UCSD-AML1 (cell line): ENCODE data around the gene CSK.

Experiments used
- DNase-seq: peaks from one replicate; lab custom pipeline; 2025; ENCODE audit not compliant: unreplicated experiment; lab: John Stamatoyannopoulos, UW

Gene CSK

DNA sequence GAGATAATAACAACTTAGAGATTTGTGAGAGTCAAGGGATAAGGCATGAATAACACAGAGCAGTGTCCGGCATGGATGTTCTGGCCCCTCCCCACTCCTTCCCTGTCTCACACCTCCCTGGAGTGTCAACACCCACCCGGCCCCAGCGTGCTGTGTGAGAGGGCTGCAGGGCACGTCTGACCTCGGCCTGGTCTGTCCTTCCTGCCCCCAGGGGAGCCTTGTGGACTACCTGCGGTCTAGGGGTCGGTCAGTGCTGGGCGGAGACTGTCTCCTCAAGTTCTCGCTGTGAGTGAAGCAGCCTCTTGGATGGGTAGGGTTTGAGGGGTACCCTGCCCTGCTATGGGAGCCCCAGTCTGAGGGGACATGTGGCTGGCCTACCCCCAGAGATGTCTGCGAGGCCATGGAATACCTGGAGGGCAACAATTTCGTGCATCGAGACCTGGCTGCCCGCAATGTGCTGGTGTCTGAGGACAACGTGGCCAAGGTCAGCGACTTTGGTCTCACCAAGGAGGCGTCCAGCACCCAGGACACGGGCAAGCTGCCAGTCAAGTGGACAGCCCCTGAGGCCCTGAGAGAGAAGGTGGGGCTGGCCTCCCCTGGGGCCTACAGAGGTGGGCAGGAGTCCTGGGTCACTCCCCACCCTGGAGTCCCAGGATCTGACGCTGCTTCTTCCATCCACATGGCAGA is 19.6 kb downstream of the CSK start:
- DNase-seq = no peak

DNA sequence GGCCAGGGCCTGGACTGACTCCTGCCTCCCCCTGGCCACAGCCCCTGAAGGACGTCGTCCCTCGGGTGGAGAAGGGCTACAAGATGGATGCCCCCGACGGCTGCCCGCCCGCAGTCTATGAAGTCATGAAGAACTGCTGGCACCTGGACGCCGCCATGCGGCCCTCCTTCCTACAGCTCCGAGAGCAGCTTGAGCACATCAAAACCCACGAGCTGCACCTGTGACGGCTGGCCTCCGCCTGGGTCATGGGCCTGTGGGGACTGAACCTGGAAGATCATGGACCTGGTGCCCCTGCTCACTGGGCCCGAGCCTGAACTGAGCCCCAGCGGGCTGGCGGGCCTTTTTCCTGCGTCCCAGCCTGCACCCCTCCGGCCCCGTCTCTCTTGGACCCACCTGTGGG is 20.4 kb downstream of the CSK start:
- DNase-seq = no peak

DNA sequence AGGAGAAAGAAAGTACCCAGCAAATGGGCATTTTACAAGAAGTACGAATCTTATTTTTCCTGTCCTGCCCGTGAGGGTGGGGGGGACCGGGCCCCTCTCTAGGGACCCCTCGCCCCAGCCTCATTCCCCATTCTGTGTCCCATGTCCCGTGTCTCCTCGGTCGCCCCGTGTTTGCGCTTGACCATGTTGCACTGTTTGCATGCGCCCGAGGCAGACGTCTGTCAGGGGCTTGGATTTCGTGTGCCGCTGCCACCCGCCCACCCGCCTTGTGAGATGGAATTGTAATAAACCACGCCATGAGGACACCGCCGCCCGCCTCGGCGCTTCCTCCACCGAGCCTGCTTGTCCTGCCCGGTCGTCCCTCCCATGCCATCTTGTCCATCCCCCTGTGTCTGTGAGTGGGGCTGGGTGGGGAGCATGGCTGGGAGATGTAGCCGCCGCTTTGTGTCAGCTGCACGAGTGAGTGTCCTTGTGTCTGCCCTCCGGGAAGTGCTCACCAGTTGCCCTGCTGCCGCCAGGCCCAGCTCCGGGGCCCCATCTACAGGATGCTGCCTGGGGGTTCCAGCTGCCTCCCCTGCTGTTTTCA is 21.1 kb downstream of the CSK start:
- no peak for DNase-seq

DNA sequence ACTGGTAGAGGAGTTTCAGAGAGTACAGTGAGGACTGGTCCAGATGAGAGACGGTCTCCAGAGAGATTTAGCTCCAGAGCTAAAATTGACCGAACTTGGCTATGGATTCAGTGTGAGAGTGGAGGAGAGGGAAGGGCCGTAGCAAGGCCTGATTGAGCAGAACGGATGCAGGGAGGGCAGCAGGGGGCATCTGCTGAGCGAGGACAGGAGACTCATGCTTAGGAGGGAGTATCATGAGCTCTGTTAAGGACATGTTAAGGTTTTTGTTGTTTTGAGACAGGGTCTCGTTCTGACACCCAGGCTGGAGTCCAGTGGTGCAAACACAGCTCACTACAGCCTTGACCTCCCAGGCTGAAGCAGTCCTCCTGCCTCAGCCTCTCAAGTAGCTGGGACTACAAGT is 23.1 kb downstream of the CSK start:
- no peak for DNase-seq

DNA sequence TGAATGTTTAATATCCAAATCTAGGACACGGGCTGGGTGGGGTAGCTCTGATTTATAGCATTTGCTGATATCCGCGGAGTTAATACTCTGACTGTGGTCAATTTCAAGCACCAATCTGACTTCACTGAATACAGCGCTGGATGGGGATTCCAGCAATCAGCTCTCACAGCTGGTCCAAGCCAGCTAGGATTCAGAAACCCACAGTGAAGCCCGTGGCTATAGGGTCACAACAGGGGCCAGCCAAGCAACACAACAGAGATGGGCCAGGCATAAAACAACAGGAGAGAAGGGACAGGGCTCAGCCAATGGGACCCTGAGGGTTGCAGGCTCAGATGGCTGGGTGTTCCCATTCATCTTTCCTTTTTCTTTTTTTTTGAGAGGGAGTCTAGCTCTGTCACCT is 25.4 kb downstream of the CSK start:
- no peak for DNase-seq

DNA sequence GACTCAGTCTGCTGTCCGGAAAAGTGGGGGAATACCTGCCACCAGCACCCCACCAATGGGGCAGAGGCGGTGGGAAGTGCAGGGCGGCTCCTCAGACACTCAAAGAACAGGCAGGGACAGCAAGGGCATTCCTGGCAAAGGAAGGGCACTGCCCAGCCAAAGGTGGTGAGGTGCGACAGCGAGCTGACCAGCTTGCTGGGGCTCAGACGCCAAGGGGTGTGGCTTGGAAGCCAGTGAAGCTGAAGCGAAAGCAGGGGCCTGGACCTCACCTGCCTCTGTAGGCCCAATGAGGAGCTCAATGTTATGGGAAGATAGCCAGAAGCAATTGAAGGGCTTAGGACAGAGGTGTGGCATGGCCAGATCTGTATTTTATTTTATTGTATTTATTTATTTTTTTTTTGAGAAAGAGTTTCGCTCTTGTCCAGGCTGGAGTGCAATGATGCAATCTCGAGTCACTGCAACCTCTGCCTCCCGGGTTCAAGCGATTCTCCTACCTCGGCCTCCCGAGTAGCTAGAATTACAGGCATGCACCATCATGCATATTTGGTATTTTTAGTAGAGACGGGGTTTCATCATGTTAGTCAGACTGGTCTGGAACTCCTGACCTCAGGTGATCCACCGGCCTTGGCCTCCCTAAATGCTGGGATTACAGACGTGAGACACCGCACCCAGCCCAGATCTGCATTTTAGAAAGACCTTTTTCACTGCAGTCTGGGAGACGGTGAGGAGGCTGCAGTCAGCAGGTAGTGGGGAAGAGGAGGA is 26.4 kb downstream of the CSK start:
- DNase-seq = no peak

DNA sequence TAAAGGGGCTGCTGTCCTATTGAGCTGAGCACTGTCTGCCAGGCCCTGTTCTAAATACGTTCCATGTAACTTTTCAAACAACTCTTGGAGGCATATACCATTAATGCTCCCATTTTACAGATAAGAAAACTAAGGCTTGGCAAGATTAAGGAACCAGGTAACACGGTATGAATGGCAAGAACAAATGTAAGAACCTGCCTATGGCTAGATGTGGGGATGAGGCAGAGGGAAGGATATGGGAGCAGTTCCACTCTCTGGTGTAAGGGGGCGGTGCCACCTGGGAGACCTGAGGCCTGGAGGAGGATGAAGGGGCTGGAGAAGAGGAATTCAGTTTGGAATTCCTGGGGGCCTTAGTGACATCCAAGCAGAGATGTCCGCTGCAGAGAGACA is 27.0 kb downstream of the CSK start:
- DNase-seq = no peak

DNA sequence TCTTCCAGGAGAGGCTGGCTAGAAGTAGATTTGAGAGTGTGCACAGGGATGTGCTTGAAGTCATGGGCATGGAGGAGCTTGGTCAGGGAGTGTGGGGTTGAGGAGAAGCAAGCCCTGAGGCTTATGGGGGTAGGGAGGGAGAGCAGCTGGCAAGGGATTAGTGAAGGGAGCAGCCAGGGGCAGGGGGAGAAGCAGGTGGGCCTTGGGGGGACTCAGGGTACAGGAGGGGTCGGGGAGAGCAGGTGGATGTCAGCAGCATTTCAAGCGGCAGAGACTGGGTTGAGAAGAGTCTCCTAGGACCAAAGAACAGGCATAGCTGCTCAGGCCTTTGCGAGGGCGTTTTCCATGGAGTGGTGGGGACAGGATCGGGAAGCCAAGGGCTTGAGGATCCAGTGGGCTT is 27.4 kb downstream of the CSK start:
- DNase-seq = no peak

DNA sequence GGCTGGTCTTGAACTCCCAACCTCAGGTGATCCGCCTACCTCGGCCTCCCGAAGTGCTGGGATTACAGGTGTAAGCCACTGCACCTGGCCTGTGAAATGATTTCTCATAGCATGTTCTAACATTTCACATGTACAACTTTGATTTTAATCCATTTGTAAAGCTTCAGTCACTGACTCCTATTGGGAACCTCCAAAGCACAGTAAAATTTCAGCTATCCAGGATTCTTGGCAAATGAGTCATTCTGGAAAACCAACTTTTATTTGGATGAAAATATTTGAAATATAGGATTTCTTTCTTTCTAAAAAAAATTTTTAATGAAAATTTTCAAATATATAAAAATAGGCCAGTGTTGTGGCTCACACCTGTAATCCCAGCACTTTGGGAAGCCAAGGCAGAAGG is 28.1 kb downstream of the CSK start:
- no peak for DNase-seq

DNA sequence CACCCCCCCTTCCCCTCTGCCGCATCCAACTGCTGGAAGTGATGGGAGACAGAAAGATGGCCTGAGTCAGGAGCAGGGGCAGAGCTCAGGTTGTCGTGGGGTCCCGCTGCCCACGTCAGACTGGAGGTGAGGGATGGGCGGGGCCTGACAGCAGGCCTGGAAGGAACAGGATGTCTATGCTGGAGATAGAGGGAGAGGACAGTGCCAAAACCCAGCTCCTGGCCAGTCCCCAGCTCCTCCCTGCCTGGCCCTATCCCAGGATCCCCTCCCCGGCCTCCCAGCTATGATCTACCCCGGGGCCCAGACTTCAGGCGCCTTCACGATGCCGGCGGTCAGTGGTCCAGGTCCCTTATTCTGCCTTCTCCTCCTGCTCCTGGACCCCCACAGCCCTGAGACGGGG is 30.7 kb downstream of the CSK start, which contains the start of gene LMAN1L:
Gene LMAN1L (plus strand): TSS at position 303 of the 400 bp plus-strand sequence. CDS start 20 bp downstream, at position 323.
- DNase-seq = no peak

DNA sequence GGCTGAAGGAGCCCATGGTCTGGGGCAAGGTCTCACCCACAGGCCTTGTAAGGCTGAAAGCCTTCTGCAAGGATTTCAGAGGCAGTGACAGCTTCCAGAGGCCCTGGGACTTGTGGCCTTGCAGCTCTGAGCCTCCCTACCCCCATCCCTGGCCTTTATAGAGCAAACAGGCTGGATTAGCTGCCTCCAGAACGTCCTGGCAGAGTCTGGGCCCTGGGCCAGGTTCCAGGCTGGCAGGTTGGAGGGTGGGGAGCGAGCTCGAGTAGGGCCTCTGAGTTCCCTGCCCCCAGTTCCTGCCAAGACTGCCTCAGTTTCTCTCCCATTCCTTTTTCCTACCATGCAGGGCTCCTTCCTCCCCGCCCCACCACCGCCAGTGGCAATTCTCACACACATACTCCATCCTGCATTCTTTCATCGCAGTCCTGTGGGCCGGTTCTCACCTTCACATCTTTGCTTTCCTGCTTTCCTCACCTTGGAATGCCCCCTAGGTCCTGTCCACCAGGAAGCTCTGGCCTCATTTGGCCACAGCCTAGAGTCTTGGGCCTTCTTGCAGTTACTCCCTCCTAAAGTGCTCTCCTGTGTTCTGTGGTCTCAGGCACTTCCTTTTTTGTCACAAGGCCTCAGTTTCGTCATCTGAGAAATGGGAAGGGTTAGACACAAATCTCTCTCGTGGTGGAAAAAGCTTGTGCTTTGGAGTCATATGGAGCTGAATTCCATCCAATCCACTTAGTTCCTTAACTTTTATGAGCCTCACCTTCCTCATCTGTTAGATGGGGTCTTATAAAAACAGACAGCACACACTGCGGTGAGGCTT is 33.4 kb downstream of the CSK start:
- DNase-seq = no peak

DNA sequence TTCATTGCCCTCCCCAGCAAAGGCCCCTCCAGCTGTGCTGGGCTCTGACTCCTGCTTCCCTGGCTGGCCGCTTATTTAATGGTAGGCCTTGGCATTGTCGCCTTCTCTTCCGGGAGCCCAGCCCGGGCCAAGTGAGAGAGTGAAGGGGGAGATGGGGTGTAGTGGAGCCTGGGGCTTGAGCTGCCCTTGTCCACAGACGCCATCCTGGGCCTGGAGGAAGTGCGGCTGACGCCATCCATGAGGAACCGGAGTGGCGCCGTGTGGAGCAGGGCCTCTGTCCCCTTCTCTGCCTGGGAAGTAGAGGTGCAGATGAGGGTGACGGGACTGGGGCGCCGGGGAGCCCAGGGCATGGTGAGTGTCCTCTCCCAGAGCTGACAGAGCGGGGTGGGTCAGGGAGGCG is 34.1 kb downstream of the CSK start:
- DNase-seq = no peak

DNA sequence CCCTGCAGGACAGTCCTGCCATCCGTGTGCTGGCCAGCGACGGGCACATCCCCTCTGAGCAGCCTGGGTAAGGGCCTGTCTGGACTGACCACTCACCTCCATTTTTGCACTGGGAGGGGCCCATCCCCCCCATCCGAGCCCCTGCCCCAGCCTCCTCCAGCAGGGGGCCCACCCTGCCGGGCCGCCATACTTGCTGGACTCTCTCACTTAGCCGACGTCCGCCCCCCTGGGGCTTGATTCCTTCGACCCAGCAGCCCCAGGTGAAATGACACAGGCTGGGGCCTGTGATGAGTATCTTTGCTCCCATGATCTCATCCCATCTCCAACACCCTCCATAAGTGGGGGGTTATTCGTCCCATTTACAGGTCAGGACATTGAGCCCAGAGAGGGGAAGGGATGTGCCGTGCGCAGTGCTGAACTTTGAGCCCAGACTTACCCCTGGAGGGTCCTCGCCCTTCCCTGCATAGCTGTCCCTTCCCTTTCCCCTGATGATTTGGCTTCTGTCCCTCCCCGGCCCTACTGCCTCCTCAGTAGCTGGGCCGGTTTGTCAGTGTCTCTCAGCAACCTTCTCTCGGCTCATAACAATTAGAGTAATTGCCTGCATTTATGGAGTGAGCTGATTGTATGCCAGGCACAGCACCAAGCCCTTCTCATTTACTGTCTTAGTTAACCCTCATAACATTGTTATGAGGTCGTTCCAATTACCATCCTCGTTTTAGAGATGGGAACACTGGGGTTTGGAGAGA is 34.9 kb downstream of the CSK start:
- DNase-seq = no peak

DNA sequence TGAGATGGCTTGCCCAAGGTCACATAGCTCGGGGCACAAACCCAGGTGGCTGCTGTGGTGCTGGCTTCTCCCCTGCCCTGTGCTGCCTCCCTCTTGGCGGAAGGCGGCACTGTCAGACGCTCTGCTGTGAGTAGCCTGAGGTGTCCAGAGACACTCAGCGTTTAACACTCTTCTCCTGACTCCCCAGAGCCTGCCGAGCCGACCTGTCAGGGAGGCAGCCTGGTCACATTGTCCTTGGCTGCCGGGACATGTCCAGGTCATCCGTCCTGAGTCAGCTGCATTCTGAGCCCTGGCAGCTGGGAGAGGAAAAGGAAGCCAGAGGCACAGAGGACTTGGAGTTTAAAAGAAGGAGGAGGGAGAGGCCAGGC is 35.5 kb downstream of the CSK start:
- no peak for DNase-seq

DNA sequence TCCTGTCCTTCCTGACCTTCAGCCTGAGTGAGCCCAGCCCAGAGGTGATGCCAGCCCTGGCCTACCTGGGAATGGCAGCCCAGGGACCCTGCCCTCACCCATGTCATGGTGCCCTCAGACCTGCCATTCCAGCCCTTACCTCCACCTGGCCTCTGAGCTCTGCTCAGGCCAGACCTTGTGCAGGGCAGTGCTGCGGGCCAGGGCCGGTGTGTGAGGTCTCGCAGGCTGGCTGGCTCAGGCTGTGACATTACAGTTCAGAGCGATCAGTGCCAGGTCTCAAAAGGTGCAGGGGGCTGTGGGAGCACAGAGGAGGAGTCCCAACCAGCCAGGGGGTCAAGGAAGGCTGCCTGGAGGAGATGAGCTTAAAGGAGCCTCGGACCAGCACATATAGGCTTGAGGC is 38.2 kb downstream of the CSK start:
- no peak for DNase-seq

DNA sequence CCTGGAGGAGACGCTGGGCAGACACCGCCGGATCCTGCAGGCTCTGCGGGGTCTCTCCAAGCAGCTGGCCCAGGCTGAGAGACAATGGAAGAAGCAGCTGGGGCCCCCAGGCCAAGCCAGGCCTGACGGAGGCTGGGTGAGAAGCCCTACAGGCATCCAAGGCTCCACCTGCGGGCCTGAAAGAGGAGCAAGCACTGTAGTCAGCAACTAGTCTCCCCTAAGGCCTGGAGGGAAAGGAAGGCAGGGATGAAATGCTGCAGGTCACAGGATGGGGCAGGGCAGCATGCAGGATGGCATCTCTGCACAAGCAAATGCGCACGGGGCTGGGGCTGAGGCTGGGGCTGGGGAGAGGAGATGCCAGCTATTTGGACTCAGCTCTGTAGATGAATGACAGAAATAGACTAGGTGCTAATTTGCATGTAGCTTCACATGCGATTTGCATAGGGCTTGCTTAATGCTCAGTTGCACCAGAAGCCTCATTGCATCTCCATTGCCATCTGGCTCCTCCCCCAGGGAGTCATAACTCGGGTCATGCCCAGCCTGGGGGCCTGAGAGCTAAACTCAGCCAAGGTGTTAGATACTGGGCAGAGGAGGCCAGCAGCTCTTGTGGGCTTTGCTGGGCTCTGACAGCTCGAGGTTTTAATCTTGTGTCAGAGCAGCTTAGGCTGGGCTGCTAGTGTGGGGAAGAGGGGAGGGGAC is 39.4 kb downstream of the CSK start:
- DNase-seq = no peak

DNA sequence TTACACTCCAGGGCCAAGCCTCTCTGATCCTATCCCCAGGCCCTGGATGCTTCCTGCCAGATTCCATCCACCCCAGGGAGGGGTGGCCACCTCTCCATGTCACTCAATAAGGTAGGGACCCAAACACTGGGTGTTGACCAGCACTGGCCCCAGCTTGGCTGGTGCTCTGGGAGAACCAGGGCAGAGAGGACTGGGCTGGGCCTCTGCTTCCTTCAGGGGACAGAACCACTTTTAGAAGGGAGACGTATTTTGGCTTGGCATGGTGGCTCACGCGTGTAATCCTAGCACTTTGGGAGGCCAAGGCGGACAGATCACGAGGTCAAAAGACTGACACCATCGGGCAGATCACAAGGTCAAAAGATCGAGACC is 39.9 kb downstream of the CSK start:
- no peak for DNase-seq

DNA sequence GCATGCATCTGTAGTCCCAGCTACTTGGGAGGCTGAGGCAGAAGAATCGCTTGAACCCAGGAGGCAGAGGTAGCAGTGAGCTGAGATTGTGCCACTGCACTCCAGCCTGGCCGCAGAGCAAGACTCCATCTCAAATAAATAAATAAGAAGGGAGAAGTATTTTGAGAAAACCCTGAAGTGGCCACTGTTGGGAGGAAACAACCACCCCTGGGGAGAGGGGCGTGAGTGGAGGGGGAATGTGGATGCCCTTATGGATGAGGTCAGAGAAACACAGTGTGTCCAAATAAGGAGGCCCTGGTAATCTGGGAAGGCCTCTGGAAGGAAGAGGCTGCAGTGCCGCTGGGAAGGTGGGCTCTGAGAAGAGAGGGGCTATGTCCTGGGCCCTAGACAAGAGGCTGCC is 40.4 kb downstream of the CSK start:
- no peak for DNase-seq

DNA sequence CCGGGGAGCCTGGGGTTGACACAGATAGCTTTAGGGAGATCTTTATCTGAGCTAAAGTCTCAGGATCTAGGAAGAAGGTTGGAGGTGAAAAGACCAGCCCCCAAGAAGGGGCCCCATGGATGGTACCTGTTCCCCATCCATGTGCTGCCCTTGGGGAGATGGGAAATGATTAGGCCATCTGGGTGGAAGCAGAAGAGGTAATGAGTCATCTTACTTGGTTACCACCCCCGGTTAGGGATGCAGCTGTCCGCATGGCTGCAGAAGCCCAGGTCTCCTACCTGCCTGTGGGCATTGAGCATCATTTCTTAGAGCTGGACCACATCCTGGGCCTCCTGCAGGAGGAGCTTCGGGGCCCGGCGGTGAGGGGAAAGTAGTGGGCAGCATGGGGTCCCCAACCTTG is 41.4 kb downstream of the CSK start:
- no peak for DNase-seq

DNA sequence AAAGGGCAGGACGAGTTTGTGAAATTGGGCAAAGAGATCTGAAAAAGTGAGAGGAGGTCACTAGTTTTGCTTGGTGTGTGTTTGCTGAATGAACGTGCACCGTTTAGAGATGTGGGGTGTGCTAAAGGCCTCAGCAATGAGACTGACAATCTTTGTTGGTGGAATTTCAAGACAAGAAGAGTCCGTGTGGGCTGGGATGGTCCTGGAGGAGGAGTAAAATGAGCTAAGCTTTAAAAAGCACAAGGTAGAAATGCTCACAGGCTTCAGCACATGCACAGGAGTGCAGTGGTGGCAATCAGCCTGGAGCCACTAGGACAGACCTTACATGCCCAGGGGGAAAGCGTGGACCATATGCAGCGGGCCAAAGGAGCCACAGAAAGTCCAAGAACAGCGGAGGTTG is 43.1 kb downstream of the CSK start:
- no peak for DNase-seq
